HFF-Myc (cell line): ENCODE measurements around the gene RETREG1.

Experiments
- DNase-seq: peaks from one replicate; pipeline ENCODE4 v3.0.0-alpha.2; 2011; ENCODE audit warnings: low read depth; ENCODE audit errors: extremely low read depth
- H3K4me3 ChIP-seq: replicated peaks from 2 replicates; pipeline ENCODE4 v1.5.1; 2011; ENCODE audit warnings: low read depth, mild to moderate bottlenecking, control low read depth, low read length
- TF ChIP-seq, protein P1 (sequence below): IDR thresholded peaks from 2 replicates; pipeline ENCODE4 v1.5.1; 2012; ENCODE audit warnings: mild to moderate bottlenecking, low read depth, low read length, control low read depth; ENCODE audit errors: missing control alignments

RETREG1 gene

GRCh38 chr5:16457853-16458252 is 158.9 kb downstream of the RETREG1 start:
- H3K4me3 ChIP-seq = no peak overlapping the region
- TF ChIP-seq, protein P1, sequence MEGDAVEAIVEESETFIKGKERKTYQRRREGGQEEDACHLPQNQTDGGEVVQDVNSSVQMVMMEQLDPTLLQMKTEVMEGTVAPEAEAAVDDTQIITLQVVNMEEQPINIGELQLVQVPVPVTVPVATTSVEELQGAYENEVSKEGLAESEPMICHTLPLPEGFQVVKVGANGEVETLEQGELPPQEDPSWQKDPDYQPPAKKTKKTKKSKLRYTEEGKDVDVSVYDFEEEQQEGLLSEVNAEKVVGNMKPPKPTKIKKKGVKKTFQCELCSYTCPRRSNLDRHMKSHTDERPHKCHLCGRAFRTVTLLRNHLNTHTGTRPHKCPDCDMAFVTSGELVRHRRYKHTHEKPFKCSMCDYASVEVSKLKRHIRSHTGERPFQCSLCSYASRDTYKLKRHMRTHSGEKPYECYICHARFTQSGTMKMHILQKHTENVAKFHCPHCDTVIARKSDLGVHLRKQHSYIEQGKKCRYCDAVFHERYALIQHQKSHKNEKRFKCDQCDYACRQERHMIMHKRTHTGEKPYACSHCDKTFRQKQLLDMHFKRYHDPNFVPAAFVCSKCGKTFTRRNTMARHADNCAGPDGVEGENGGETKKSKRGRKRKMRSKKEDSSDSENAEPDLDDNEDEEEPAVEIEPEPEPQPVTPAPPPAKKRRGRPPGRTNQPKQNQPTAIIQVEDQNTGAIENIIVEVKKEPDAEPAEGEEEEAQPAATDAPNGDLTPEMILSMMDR = no peak
- DNase-seq = no peak

GRCh38 chr5:16457451-16457850 is 159.3 kb downstream of the RETREG1 start:
- DNase-seq = no peak
- H3K4me3 ChIP-seq = no peak overlapping the region
- TF ChIP-seq, protein P1 = no peak

DNA sequence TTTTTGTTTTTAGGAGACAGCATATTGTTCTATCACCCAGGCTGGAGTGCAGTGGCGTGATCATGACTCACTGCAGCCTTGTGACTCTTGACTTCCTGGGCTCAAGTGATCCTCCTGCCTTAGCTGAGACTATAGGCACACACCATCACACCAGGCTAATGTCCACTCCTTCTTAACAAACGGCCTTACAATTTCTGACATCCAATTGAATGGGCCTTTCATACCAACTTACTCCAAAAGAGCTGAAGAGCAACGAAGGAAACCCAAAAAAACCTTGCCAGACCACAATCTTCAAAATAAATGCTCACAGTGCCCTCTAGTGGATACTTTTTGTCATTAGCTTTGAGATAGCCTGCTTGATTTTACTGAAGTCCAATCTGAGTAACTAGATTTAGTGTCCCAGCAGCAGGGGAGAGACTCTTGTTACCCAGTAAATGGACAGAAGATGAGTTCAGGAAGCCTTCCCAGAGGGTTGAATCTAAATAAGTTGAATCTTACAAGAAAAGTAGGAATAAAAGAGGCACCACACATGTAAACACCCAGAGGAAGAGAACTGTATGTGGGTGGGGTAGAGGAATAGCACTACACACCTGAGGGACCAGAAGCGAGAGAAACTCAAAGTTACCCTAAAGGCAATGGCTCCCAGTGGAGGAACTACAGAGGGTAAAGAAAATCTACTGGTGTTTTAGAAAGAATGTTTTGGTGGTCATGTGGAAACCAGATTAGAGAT is 160.5 kb downstream of the RETREG1 start:
- DNase-seq = peak; percentile 51
- no peak overlapping the region for H3K4me3 ChIP-seq
- TF ChIP-seq, protein P1 = peak; percentile 63

DNA sequence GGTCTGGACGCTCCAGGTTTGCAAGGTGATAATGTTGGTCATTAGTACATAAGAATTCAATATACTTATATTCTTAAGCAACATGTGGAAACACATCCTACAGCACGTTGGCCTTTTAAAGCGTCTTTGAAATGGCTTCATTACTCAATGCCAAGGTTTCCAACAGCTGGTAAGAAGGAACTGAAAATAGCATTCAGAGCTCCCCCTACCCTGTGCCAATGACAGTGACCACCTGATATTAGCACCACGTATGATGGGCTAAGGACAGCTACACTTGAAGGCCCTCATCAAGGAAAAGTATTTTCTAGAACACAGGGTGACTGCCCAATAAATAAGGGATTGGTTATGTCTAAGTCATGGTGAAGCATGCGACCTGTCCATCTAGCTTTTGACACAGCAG is 161.1 kb downstream of the RETREG1 start:
- H3K4me3 ChIP-seq = no peak overlapping the region
- DNase-seq = no peak
- TF ChIP-seq, protein P1 = no peak

DNA sequence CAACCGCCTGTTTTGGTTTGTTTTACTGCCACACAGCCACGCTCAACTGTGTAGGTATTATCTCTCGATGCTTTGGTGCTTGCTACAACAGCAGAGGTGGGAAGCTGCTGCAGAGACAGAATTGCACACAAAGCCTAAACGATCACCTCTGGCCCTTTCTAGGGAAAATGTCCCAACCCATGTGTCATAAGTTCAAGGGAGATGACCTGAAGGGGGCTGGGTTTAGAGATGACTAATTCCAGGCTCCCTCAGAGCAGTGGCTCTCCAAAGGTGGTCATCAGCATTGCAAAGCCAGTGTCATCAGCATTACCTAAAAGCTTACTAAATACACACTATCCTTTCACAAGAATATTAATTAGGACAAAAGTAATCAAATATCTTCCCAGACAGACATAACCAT is 162.1 kb downstream of the RETREG1 start:
- TF ChIP-seq, protein P1 = no peak
- H3K4me3 ChIP-seq = no peak overlapping the region
- no peak for DNase-seq

- TF ChIP-seq, protein P1 = no peak
- no peak for DNase-seq
- no peak overlapping the region for H3K4me3 ChIP-seq
These were observed 163.2 kb downstream of the RETREG1 start for GRCh38 chr5:16453609-16454008.

DNA sequence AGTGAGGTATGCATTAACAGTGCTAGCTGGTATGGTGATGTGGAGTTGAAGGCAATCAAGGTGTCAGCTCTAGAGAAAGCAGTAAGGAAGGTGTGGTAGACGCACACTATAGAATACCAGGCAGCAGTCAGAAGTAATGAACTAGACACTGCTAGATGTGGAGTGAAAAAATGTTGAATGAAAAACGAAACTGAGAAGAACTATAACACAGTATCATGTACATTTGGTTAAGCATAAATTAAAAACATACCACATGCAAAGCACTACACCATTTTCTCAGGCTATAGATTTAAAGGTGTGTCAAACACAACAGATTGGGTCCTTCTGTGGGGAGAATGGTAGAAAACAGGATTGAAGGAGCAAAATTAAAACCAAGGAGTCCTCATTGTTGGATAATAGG is 166.6 kb downstream of the RETREG1 start:
- TF ChIP-seq, protein P1 = no peak
- no peak overlapping the region for H3K4me3 ChIP-seq
- DNase-seq = no peak
